Stomach (tissue), 4 donors: ENCODE measurements around the gene TMEM170A.

Experiments
- CTCF ChIP-seq, 7 experiments: fragments of 450-650 bp in 4 of 7; fragments of 200-600 bp in 3 of 7; sonication (generic) in 3 of 7; IDR thresholded peaks; one replicate each; pipeline ENCODE4 v1.5.1; 2016 to 2019; ENCODE audit warnings: antibody characterized with exemption in 7 of 7, control low read depth in 2 of 7, mild to moderate bottlenecking in 1 of 7
- EP300 ChIP-seq: sonication (generic); formaldehyde crosslinking; IDR thresholded peaks from one replicate; pipeline ENCODE4 v1.6.1; 2017; ENCODE audit warnings: antibody characterized with exemption
- POLR2A ChIP-seq, 4 donors: fragments of 450-650 bp; IDR thresholded peaks; one replicate each; pipeline ENCODE4 v1.6.1; 2016; ENCODE audit warnings: antibody characterized with exemption in 4 of 4, control low read depth in 2 of 4, mild to moderate bottlenecking in 1 of 4, moderate library complexity in 1 of 4
- POLR2AphosphoS5 ChIP-seq, 3 donors: sonication (generic); formaldehyde crosslinking; IDR thresholded peaks; one replicate each; pipeline ENCODE4 v1.6.1; 2016; ENCODE audit warnings: antibody characterized with exemption in 3 of 3

- TF ChIP-seq POLR2A (IDR thresholded peaks at IDR 0.05) (no peak), POLR2AphosphoS5 (IDR thresholded peaks at IDR 0.05) (no peak), CTCF (IDR thresholded peaks at IDR 0.05) (no peak), EP300 (no peak)
Measured at GRCh38 chr16:75502916-75503605, 38.6 kb upstream of the TMEM170A start.
